Right renal cortex interstitium (tissue), 3 donors: ENCODE results near the gene NBPF3. TPM values are rescaled to one million over a fixed set of nuclear protein-coding genes. Genes with fewer than 3 reads are reported as not detected.
A peak's percentile ranks its signal among the peaks of the same experiment; 100 is the strongest.
"Not testable (repeated sequence)": the region's sequence is repeated elsewhere in the genome, so short reads cannot be mapped to it uniquely, and the experiment has no call there.

Experiments used
- DNase-seq, 3 donors: peaks; one replicate each; pipeline ENCODE4 v3.0.0-alpha.2; 2013; ENCODE audit warnings: low read depth in 3 of 3, low spot score in 2 of 3
- polyA plus RNA-seq, 3 donors: library from polyadenylated mRNA; unstranded; fragments of 120-200 nt; gene quantifications; one replicate each; pipeline ENCODE4 v1.2.1, GENCODE V29; 2013; ENCODE audit not compliant: insufficient read length in 3 of 3

Gene NBPF3, protein sequence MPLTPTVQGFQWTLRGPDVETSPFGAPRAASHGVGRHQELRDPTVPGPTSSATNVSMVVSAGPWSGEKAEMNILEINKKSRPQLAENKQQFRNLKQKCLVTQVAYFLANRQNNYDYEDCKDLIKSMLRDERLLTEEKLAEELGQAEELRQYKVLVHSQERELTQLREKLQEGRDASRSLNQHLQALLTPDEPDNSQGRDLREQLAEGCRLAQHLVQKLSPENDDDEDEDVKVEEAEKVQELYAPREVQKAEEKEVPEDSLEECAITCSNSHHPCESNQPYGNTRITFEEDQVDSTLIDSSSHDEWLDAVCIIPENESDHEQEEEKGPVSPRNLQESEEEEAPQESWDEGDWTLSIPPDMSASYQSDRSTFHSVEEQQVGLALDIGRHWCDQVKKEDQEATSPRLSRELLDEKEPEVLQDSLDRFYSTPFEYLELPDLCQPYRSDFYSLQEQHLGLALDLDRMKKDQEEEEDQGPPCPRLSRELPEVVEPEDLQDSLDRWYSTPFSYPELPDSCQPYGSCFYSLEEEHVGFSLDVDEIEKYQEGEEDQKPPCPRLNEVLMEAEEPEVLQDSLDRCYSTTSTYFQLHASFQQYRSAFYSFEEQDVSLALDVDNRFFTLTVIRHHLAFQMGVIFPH
- polyA plus RNA-seq, result 10 to 100 TPM; 16.9 to 21.2 (median 17.9) TPM

DNA sequence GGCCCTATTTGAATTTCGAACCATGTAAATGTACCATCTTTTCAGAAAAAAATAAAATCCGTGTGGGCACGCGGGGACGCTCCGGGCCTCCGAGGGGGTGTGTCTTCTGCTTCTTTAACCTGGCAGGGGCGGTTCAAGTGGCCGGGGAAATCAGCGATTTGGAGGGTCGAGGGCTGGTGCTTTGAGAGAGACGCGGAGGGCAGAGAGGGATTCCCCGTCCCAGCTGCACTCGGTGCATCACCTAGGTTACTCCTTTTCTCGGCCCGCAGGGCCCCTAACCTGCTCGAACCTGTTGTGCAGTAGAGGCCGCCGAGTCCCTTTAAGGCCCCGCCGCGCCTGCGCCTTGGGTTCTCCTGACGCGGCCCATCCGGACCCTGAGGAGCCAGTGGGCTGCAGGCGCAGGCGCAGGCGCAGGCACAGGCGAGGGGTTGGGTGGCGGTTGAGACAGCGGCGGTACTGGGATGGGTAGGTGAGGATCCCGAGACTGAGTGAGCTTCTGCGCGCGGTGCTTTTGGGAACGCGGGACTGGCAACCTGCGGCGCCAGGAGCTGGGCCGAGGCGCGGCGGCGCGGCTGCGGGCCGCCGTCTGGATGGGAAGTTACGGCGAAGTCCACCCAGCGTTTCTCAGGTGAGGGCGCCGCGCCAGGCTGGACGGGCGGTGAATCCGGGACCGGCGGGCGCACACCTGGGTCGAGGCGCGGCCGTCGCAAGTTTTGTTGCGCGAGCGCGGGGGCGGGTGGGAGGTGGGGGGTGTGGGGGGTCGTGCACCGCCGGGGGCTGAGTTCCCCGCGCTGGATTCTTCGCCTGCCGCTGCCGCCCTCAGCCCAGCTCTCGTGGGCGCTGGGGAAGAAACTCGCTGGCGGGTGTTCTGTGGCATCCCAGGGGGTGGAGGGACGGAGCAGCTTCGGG is at the start of gene NBPF3:
NBPF3 (plus strand) TSS at position 417 of the 909 bp plus-strand sequence. CDS start 4,950 bp downstream, outside the sequence.
- DNase-seq, result peak; percentile 72 to 86 (median 74)

DNA sequence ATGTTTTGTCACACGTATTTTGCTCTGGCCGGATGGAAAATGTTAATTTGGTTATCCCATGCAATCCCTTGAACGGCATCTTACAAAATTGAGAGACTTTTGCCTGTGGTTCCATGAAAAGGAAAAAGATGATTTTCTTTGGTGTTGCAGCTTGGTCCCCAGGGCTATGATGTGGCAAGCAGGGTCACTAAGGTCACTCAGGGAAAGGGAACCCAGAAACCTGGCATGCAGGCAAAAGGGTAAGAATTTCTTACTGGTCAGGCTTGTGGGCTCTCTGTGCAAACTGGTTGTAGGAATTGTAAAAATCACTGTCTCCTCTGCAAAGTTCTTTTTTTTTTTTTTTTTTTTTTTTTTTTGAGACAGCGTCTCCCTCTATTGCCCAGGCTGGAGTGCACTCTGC is 48.4 kb upstream of the NBPF3 start:
- DNase-seq, result no peak

GRCh38 chr1:21392587-21393263 is 47.2 kb upstream of the NBPF3 start:
- DNase-seq, result no peak

DNA sequence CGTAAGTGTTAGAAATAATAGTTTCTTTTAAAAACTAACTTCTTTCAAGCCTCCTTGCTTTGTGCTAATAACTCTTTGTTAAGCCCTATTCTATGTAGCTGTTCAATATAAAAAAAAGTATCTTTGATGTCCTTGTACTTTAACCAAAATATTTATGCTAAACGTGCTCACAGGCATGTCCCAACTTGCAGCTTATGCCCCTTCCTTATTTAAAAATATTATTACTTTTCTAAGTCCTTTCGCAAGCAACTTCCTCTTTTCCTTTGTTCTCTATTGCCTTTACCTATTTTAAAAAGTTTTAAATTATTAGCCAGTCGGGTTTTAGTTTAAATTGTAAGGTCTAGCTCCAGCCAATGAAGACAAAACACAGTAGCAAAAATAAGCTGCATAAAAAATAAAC is 43.4 kb upstream of the NBPF3 start:
- DNase-seq, result no peak

DNA sequence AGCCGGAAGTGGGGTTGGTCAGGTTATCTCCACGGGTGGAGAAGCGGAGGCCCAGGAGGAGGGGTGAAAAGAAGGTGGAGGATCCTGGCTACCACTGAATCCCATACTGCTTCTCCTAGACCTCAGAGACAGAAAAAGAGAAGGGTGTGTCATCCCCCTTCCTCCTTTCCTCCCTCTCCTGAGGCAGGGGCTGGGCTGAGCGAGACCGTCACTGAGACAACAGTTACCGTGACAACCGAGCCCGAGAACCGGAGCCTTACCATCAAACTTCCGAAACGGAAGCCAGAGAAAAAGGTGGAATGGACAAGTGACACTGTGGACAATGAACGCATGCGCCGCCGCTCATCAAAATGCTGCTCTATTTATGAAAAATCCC is 42.1 kb upstream of the NBPF3 start:
- no peak for DNase-seq

- DNase-seq, result not testable (repeated sequence)
Measured at GRCh38 chr1:21401726-21402346, 38.1 kb upstream of the NBPF3 start.

GRCh38 chr1:21406659-21407058 is 33.3 kb upstream of the NBPF3 start:
- DNase-seq, result no peak

- not testable (repeated sequence) for DNase-seq
Measured at GRCh38 chr1:21409897-21410296, 30.0 kb upstream of the NBPF3 start.

DNA sequence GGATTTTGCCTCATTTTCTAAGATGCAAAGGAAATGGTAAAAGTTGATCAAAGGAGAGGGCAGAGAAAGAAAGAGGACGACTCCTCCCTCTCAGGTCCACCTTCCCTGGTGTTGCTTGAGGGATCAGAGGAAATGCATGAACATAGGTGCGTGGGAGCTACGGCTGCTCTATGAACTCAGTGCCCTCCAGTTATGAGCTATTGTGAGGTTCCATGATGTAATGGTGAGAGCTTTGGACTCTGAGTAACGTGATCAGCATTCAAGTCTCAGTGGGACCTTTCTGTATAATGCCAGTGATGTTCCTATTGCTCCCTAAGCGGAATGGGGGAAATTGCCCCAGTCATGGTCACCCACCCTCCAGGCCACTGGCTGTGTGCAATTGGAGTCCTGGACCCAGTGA is 25.9 kb upstream of the NBPF3 start:
- no peak for DNase-seq

DNA sequence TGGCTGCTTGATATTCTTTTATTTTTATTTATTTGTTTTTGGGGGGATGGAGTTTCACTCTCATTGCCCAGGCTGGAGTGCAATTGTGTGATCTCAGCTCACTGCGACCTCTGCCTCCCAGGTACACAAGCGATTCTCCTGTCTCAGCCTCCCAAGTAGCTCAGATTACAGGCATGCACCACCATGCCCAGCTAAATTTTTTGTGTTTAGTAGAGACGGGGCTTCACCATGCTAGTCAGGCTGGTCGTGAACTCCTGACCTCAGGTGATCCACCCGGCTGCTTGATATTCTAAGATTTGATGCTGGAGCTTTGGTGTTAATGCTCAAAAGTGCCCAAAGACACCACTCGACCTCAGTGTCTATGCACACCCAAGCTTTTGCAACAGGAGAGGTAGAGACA is 19.6 kb upstream of the NBPF3 start:
- not testable (repeated sequence) for DNase-seq

DNA sequence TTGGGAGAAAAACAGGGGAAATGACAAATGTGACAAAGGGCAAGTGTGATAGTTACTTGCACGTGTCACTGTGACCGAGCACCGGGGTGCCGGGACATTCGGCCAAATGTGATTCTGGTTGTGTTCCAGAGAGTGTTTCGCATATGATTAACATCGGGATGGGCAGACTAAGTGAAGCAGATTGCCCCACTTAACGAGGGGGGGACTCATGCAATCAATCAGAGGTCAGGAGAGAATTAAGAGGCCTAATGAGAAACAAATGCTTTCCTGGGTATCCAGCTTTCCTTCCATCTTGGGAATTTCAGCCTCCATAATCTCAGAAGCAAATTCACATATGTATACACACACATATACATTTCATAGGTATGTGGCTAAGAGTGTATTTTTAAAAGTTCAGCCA is 18.6 kb upstream of the NBPF3 start:
- not testable (repeated sequence) for DNase-seq

GRCh38 chr1:21427798-21428480 is 12.0 kb upstream of the NBPF3 start:
- DNase-seq, result not testable (repeated sequence)

DNA sequence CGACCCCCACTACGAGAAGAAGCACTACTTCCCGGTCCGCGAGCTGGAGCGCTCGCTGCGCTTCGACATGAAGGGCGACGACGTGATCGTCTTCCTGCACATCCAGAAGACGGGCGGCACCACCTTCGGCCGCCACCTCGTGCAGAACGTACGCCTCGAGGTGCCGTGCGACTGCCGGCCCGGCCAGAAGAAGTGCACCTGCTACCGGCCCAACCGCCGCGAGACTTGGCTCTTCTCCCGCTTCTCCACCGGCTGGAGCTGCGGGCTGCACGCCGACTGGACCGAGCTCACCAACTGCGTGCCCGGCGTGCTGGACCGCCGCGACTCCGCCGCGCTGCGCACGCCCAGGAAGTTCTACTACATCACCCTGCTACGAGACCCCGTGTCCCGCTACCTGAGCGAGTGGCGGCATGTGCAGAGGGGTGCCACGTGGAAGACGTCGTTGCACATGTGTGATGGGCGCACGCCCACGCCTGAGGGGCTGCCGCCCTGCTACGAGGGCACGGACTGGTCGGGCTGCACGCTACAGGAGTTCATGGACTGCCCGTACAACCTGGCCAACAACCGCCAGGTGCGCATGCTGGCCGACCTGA is 11.4 kb upstream of the NBPF3 start:
- not testable (repeated sequence) for DNase-seq

GRCh38 chr1:21429210-21429609 is 10.7 kb upstream of the NBPF3 start:
- not testable (repeated sequence) for DNase-seq

- DNase-seq, result not testable (repeated sequence)
Measured at GRCh38 chr1:21430875-21431274, 9.1 kb upstream of the NBPF3 start.

GRCh38 chr1:21434394-21434793 is 5.5 kb upstream of the NBPF3 start:
- no peak for DNase-seq

- DNase-seq, result no peak
Measured at GRCh38 chr1:21435646-21436487, 4.1 kb upstream of the NBPF3 start.
